ENCODE results near the gene ARFGAP3.
"Not testable (repeated sequence)": the region's sequence is repeated elsewhere in the genome, so short reads cannot be mapped to it uniquely, and the experiment has no call there.

ARFGAP3 gene

GRCh38 chr22:42763965-42764480 lies 93.0 kb downstream of the ARFGAP3 start:
- DNase-seq: no peak

DNA sequence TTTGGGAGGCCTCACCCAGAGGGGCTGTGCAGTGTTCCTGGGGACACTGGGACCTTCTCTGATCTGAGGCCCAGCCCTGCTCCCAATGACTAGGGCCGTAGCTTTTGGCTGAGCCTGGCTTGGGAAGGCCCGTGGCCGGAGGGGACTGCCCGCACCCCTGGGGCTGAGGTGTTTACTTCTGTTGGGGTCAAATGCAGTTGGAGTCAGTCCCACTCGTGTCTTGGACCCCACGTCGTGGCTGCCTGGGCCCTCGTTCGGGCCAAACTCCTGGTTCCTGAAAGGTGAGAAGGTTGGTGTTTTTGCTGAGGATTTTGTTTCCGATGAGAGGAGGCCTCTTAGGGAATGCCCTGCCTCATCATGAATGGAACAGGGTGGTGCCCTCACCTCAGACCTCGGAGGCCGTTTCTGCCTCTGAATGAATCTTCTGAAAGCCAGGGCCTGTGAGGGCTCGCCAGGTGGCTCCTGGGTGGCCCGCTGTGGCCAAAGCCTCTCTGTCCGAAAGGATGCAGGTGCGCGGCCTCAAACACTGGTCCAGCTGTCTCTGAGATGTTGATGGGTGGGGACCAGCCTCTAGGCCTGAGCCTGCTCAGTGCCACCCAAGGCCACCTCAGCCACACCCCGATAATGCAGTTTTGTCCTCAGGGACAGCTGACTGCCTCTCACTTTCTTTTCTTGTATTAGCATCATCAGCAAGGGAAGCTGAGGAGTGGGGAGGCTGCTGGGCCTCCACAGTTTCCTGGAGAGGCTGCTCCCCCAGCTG lies 96.1 kb downstream of the ARFGAP3 start:
- no peak for DNase-seq

GRCh38 chr22:42758931-42759629 lies 98.0 kb downstream of the ARFGAP3 start:
- peak; percentile 34 for DNase-seq

- peak; percentile 77 for DNase-seq
Measured at GRCh38 chr22:42755553-42755952, 101.5 kb downstream of the ARFGAP3 start.

DNA sequence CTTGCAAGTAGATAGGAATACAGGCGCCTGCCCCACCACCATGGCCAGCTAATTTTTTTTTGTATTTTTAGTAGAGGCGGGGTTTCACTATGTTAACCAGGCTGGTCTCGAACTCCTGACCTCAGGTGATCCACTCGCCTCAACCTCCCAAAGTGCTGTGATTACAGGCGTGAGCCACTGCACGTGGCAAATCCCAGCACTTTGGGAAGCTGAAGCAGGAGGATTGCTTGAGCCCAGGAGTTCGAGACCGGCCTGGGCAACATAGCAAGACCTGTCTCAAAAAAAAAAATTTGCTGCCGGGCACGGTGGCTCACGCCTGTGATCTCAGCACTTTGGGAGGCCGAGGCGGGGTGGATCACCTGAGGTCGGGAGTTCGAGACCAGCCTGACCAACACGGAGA lies 102.0 kb downstream of the ARFGAP3 start:
- DNase-seq: not testable (repeated sequence)

GRCh38 chr22:42754658-42755057 lies 102.4 kb downstream of the ARFGAP3 start:
- DNase-seq: peak; percentile 58

GRCh38 chr22:42752912-42753311 lies 104.2 kb downstream of the ARFGAP3 start:
- DNase-seq: no peak

DNA sequence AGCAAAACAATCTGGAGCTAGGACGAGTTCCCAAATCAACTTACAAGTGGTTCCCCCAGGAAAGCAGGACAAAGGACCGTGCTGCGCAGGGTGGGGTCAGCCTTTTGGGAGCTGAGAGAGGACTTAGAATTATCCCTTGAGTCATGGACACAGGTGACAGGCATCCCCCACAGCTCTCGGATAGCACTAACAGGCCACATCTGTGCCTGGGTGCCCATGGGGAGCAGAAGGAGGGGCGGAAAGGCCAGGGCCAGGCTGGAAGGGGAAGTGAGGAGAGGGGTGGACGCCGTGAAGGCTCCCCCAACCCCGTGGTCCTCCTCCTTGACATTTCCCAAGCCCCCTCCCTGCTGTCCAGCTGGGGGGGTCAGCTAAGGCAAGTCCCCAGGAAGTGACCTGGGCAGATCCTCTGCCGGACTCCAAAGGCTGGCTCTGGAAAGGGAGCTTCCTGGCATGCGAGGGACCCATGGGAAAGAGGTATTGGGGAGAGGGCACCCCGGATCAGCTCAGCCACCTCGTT lies 104.8 kb downstream of the ARFGAP3 start:
- DNase-seq: no peak

- DNase-seq: not testable (repeated sequence)
Measured at GRCh38 chr22:42750421-42750820, 106.7 kb downstream of the ARFGAP3 start.

GRCh38 chr22:42747701-42748513 lies 109.2 kb downstream of the ARFGAP3 start:
- peak; percentile 82 for DNase-seq
